Mucosa of descending colon (tissue), 3 donors: ENCODE data around the gene DOK6. TPM values are rescaled to one million over a fixed set of nuclear protein-coding genes. Genes with fewer than 3 reads are reported as not detected.

ENCODE experiments used
- ATAC-seq: fragments of 200-7000 bp; cut with Tn5 transposase; one replicate; pipeline ENCODE4 v1.9.1; 2020; ENCODE audit warnings: mild to moderate bottlenecking, moderate library complexity
- DNase-seq, 3 donors: peaks; one replicate each; pipeline ENCODE4 v3.0.0-alpha.2; 2020
- H3K36me3 ChIP-seq: fragments of 200-600 bp; one replicate; pipeline ENCODE4 v1.8.0; 2021; ENCODE audit warnings: low read depth, mild to moderate bottlenecking
- H3K4me1 ChIP-seq: fragments of 200-600 bp; one replicate; pipeline ENCODE4 v1.8.0; 2021; ENCODE audit warnings: low read depth, mild to moderate bottlenecking
- H3K4me3 ChIP-seq: fragments of 200-600 bp; one replicate; pipeline ENCODE4 v1.8.0; 2021; ENCODE audit warnings: mild to moderate bottlenecking
- H3K9me3 ChIP-seq: fragments of 200-600 bp; one replicate; pipeline ENCODE4 v1.8.0; 2021; ENCODE audit warnings: mild to moderate bottlenecking
- intact Hi-C, 2 donors: fragments of 100-400 bp; cut with DNase I in 1 of 2; cut with micrococcal nuclease in 1 of 2; formaldehyde crosslinking; loops; one replicate each; pipeline versions ENCODE4 v1.11.0 to v1.11.1; 2022; cut with DNase I, micrococcal nuclease
- total RNA-seq, 3 donors: library from RNA; stranded (reverse); fragmentation: NEBNext Ultra II Directional in 2 of 3; extraction: Animal tissue kit (Norgen Biotek cat#: 25700) in 2 of 3; gene quantifications; one replicate each; pipeline versions ENCODE4 v1.2.1 to v1.2.4, GENCODE V29; 2021 to 2023
- TF ChIP-seq, protein P1 (sequence below): fragments of 200-600 bp; IDR thresholded peaks from one replicate; pipeline ENCODE4 v1.8.0; 2022; ENCODE audit warnings: antibody characterized with exemption, mild to moderate bottlenecking
- donor health status: DM: no; HTN: no; CAD: no; lungs with moderate emphysema.
- donor health status: DM: no; HTN: no; CAD: no.
- donor health status: DM: no; HTN: yes; CAD: no.

Gene DOK6
- total RNA-seq, 3 donors from 2014 or later, result 0.12 to 2.2 (median 0.72) TPM

DNA sequence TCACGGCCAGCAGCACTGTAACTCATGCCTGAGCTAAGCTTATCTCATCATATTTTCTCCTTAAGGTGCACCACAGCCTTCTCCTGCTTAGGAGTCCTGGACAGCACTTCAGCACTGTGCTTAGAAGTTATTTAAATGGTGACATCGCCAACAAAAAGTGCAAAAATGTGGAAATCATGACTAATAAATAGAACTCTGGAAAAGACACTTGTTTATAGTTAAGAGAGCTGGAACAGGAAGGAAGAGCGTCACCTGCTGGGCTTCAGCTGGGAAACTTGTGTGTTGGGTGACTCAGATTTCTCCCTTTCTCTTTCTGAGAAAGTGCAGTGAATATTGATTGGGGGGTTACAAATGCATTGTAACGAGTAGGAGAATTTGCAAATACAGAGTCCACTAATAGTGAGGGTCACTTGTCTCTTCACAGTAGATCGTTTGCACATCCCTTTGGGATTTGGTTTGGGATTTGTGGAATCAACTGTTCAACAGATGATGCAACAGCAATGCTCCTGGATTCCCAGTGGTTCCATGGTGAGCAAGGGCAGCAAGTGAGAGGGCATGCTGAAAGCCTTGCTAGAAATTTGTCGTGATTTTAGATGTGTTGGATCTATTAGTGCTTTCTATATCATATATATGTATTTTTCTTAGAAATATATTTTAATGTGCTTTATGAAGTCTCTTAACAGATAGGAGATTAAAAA lies 84.2 kb downstream of the DOK6 start:
- intact Hi-C loops, result no loop called here
- Histone ChIP-seq H3K4me3 (no peak overlapping the region), H3K4me1 (no peaks in the 10 kb centered on the region), H3K36me3 (no peaks in the 10 kb centered on the region), H3K9me3 (no peaks in the 10 kb centered on the region)
- ATAC-seq, result no peak
- no peak for DNase-seq
- TF ChIP-seq, protein P1, sequence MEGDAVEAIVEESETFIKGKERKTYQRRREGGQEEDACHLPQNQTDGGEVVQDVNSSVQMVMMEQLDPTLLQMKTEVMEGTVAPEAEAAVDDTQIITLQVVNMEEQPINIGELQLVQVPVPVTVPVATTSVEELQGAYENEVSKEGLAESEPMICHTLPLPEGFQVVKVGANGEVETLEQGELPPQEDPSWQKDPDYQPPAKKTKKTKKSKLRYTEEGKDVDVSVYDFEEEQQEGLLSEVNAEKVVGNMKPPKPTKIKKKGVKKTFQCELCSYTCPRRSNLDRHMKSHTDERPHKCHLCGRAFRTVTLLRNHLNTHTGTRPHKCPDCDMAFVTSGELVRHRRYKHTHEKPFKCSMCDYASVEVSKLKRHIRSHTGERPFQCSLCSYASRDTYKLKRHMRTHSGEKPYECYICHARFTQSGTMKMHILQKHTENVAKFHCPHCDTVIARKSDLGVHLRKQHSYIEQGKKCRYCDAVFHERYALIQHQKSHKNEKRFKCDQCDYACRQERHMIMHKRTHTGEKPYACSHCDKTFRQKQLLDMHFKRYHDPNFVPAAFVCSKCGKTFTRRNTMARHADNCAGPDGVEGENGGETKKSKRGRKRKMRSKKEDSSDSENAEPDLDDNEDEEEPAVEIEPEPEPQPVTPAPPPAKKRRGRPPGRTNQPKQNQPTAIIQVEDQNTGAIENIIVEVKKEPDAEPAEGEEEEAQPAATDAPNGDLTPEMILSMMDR, result no peak

DNA sequence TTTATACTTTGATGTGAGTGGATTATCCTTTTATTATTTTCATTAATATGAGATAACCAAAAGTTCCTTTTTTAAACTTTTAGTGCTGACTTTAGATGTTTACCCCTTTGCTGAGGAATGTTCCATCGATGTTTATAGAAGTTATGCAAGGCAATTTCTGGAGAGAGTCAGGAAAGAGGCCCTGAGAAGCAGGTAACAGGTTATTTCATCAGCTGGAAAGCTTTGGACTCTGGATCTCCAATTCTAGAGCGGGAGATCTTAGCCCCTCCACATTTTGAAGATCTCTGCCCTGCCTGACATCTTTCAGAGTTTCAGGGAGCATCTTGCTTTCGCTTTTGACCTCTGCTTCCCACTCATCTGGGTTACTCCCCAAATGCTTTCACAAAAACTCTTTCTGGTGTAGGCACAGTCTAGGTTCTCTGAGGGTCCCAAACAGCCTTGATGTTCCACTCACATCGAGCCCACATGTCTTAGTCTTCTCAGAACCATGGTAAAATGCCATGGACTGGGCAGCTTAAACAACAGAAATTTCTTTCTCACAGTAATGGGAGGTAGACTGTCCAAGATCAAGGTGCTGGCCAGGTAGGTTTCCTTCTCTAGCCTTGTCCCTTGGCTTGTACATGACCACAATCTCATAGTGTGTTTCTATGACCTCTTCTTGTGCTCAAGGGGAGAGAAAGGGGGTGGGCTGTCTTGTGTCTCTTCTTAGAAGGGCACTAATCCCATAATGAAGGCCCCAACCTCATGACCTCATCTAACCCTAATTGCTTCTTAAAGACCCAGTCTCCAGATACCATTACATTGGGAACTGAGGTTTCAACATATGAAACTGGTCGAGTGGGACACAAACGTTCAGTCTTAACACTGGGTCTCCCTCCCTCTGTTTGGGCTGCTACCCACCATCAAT lies 87.1 kb downstream of the DOK6 start:
- DNase-seq (no peak), ATAC-seq (no peak)
- Histone ChIP-seq H3K4me3 (no peak overlapping the region), H3K4me1 (no peaks in the 10 kb centered on the region), H3K9me3 (no peaks in the 10 kb centered on the region), H3K36me3 (no peaks in the 10 kb centered on the region)
- TF ChIP-seq, protein P1, result no peak
- intact Hi-C loops, result no loop called here

DNA sequence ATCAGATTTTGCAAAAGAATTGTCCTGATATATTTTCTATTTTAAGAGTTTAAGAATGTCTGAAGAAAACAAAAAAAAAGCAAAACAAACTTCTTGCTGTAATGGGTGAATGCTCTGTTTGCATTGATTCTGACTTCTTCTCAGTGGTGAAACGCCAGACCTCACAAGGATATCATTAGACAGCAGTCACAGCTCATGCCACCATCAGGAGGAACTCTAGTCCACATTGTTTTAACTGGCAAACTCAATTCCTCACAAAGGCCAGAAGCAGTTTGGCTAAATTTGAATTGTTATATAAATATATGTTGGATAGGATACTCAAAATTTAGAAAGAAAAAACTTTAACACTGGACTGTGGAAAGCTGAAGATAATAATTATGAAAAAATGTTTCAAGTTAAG lies 89.4 kb downstream of the DOK6 start:
- Histone ChIP-seq H3K9me3 (no peaks in the 10 kb centered on the region), H3K36me3 (no peaks in the 10 kb centered on the region), H3K4me3 (no peak overlapping the region), H3K4me1 (no peaks in the 10 kb centered on the region)
- TF ChIP-seq, protein P1, result no peak
- ATAC-seq (no peak), DNase-seq (no peak)
- intact Hi-C loops, result no loop called here

- Histone ChIP-seq H3K4me1 (no peaks in the 10 kb centered on the region), H3K36me3 (no peaks in the 10 kb centered on the region), H3K9me3 (no peaks in the 10 kb centered on the region), H3K4me3 (no peak overlapping the region)
- intact Hi-C loops, result no loop called here
- DNase-seq (no peak), ATAC-seq (no peak)
- TF ChIP-seq, protein P1, result no peak
Measured at GRCh38 chr18:69490813-69491212, 90.1 kb downstream of the DOK6 start.

GRCh38 chr18:69491576-69491975 lies 90.9 kb downstream of the DOK6 start:
- DNase-seq (no peak), ATAC-seq (no peak)
- TF ChIP-seq, protein P1, result no peak

More at GRCh38 chr18:69491576-69491975, 90.9 kb downstream of the DOK6 start:
- no peaks in the 10 kb centered on the region for H3K36me3 ChIP-seq
- no peaks in the 10 kb centered on the region for H3K4me1 ChIP-seq
- intact Hi-C loops, result no loop called here
- no peaks in the 10 kb centered on the region for H3K9me3 ChIP-seq
- no peak overlapping the region for H3K4me3 ChIP-seq
